ENCODE results near the gene PROP1. TPM values are rescaled to one million over a fixed set of nuclear protein-coding genes. Genes with fewer than 3 reads are reported as not detected.

Gene PROP1
- polyA plus RNA-seq, 1 donor (not counting 4 experiments of a cell fraction or from before 2014, with no cell fraction given): not detected

DNA sequence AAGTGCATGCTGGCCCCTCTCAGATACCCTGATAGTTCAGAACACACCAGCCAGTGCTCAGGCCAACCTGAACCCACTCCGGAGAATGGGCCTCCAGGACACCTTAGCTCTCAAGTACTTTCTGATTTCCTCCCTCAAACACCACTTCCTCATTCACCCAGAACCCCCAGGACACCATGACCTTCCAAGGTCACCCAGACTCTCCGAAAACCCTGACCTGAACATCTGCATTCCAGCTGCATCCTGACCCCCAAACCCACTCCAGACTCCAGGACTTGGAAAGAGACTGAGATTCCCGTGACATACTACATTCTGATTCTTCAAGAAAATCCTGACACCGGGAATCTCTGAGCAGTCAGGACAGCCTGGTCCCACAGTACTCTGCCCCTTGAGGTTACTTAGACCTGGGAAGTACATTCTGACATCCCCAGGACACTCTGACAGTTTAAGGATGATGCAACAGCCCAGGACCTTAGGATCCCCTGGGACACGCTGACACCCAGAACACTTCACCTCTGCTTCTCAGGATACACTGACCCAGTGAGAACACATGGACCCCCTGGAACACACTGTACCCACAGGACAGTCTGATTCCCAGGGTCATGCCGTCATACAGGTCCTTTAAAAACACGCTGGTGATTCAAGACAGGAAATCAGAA is 747 bp upstream of the PROP1 start:
- Histone ChIP-seq H4K20me1 (ENCODE audit: control insufficient read depth, extremely low read depth, insufficient read depth, low read length) (no peaks in the 10 kb centered on the region), H3K79me2 (ENCODE audit: control insufficient read depth, insufficient read depth, low read length) (no peaks in the 10 kb centered on the region), H3K4me3 (ENCODE audit: control insufficient read depth in 2 of 3, extremely low read depth in 1 of 3, insufficient read depth in 2 of 3, low read depth in 1 of 3, low read length in 3 of 3) (no peak overlapping the region), H3K27me3 (ENCODE audit: control insufficient read depth, extremely low read depth, insufficient read depth, low read length) (peaks cover 26% of the 10 kb centered on the region), H3K9me3 (ENCODE audit: control insufficient read depth, low read depth, low read length) (no peaks in the 10 kb centered on the region), H2AFZ (ENCODE audit: control insufficient read depth, low read length) (no peak overlapping the region), H3K4me2 (ENCODE audit: control insufficient read depth, extremely low read depth, insufficient read depth, low read depth, low read length) (no peak overlapping the region), H3K4me1 (ENCODE audit: control insufficient read depth, extremely low read depth, insufficient read depth, low read length) (no peaks in the 10 kb centered on the region), H3K9me1 (ENCODE audit: control insufficient read depth, extremely low read depth, insufficient read depth, low read length) (no peaks in the 10 kb centered on the region), H3K36me3 (ENCODE audit: control insufficient read depth in 2 of 2, extremely low read depth in 1 of 2, insufficient read depth in 2 of 2, low read length in 2 of 2) (no peaks in the 10 kb centered on the region), H3K9ac (ENCODE audit: control insufficient read depth, extremely low read depth, insufficient read depth, low read length) (no peak overlapping the region), H3K27ac (ENCODE audit: control insufficient read depth, insufficient read depth, low read length) (no peak overlapping the region)
- dilution Hi-C loops (cut with MboI; ENCODE audit: extremely low pct_ligation_motif_present, low sequenced_read_pairs): no loop called here
- FAIRE-seq (no peak), DNase-seq (ENCODE audit: low read depth, low spot score) (no peak)
- TF ChIP-seq CTCF (optimal IDR thresholded peaks at IDR 0.05 in 1 of 3, IDR thresholded peaks at IDR 0.05 in 1 of 3, conservative IDR thresholded peaks at IDR 0.05 in 1 of 3; ENCODE audit: extremely low read depth in 1 of 3, insufficient read depth in 2 of 3, low read length in 3 of 3): no peak
- no peak for TF ChIP-seq EZH2 (IDR thresholded peaks at IDR 0.05; ENCODE audit: low read length)

DNA sequence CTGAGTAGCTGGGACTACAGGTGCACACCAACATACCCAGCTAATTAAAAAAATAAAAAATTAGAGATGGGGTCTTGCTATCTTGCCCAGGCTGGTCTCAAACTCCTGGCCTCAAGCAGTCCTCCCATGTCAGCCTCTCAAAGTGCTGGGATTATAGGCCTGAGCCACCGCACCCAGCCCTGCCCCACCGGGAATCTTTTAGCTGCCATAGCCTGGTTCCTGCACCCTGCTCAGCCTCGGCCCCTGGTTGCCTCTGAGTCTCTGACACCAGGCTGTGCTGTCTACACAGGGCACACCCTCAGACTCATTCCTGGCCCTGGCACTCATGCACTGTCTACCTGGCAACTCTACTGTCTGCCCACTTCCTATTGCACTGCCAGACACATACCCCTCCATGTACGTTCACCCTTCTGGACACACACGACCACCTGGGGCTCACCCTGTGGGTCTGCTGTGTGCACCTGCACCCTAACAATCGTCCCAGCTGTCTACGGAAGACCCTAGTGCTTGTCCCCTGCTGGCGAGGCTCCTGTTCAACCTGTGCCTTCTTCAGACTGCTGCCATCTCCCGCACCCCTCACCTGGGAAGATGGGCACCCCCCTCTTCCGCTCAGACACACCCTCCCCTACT is 1.4 kb downstream of the PROP1 start:
- Histone ChIP-seq H3K9ac (ENCODE audit: control insufficient read depth, extremely low read depth, insufficient read depth, low read length) (no peak overlapping the region), H3K27ac (ENCODE audit: control insufficient read depth, insufficient read depth, low read length) (no peak overlapping the region), H2AFZ (ENCODE audit: control insufficient read depth, low read length) (no peak overlapping the region), H3K36me3 (ENCODE audit: control insufficient read depth in 2 of 2, extremely low read depth in 1 of 2, insufficient read depth in 2 of 2, low read length in 2 of 2) (no peaks in the 10 kb centered on the region), H3K4me3 (ENCODE audit: control insufficient read depth in 2 of 3, extremely low read depth in 1 of 3, insufficient read depth in 2 of 3, low read depth in 1 of 3, low read length in 3 of 3) (no peak overlapping the region), H3K4me2 (ENCODE audit: control insufficient read depth, extremely low read depth, insufficient read depth, low read depth, low read length) (no peak overlapping the region), H3K4me1 (ENCODE audit: control insufficient read depth, extremely low read depth, insufficient read depth, low read length) (no peaks in the 10 kb centered on the region), H3K27me3 (ENCODE audit: control insufficient read depth, extremely low read depth, insufficient read depth, low read length) (peaks cover 16% of the 10 kb centered on the region), H3K9me3 (ENCODE audit: control insufficient read depth, low read depth, low read length) (no peaks in the 10 kb centered on the region), H4K20me1 (ENCODE audit: control insufficient read depth, extremely low read depth, insufficient read depth, low read length) (no peaks in the 10 kb centered on the region), H3K9me1 (ENCODE audit: control insufficient read depth, extremely low read depth, insufficient read depth, low read length) (no peaks in the 10 kb centered on the region), H3K79me2 (ENCODE audit: control insufficient read depth, insufficient read depth, low read length) (no peaks in the 10 kb centered on the region)
- DNase-seq (ENCODE audit: low read depth, low spot score) (no peak), FAIRE-seq (no peak)
- dilution Hi-C loops (cut with MboI; ENCODE audit: extremely low pct_ligation_motif_present, low sequenced_read_pairs): no loop called here
- TF ChIP-seq EZH2 (IDR thresholded peaks at IDR 0.05; ENCODE audit: low read length): no peak
